Measurements from ENCODE around the gene PYGO2.

PYGO2 gene

GRCh38 chr1:154945160-154945961 lies 16.2 kb downstream of the PYGO2 start:
- DNase-seq (ENCODE audit: insufficient read length, low spot score) (no peak), FAIRE-seq (no peak)
- TF ChIP-seq, protein P1, sequence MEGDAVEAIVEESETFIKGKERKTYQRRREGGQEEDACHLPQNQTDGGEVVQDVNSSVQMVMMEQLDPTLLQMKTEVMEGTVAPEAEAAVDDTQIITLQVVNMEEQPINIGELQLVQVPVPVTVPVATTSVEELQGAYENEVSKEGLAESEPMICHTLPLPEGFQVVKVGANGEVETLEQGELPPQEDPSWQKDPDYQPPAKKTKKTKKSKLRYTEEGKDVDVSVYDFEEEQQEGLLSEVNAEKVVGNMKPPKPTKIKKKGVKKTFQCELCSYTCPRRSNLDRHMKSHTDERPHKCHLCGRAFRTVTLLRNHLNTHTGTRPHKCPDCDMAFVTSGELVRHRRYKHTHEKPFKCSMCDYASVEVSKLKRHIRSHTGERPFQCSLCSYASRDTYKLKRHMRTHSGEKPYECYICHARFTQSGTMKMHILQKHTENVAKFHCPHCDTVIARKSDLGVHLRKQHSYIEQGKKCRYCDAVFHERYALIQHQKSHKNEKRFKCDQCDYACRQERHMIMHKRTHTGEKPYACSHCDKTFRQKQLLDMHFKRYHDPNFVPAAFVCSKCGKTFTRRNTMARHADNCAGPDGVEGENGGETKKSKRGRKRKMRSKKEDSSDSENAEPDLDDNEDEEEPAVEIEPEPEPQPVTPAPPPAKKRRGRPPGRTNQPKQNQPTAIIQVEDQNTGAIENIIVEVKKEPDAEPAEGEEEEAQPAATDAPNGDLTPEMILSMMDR (IDR thresholded peaks at IDR 0.05; ENCODE audit: insufficient read depth, missing control alignments): no peak

- TF ChIP-seq, protein P1 (IDR thresholded peaks at IDR 0.05; ENCODE audit: insufficient read depth, missing control alignments): no peak
- DNase-seq (ENCODE audit: insufficient read length, low spot score) (no peak), FAIRE-seq (no peak)
Observed at GRCh38 chr1:154944401-154945159, 17.0 kb downstream of the PYGO2 start.

GRCh38 chr1:154943649-154944400 lies 17.8 kb downstream of the PYGO2 start:
- FAIRE-seq (no peak), DNase-seq (ENCODE audit: insufficient read length, low spot score) (peak; percentile 90)

GRCh38 chr1:154941333-154942013 lies 20.1 kb downstream of the PYGO2 start:
- TF ChIP-seq, protein P1 (IDR thresholded peaks at IDR 0.05; ENCODE audit: insufficient read depth, missing control alignments): no peak
- FAIRE-seq: no peak
- DNase-seq (ENCODE audit: insufficient read length, low spot score): no peak

More at GRCh38 chr1:154943649-154944400, 17.8 kb downstream of the PYGO2 start:
- TF ChIP-seq, protein P1 (IDR thresholded peaks at IDR 0.05; ENCODE audit: insufficient read depth, missing control alignments): peak; percentile 99

DNA sequence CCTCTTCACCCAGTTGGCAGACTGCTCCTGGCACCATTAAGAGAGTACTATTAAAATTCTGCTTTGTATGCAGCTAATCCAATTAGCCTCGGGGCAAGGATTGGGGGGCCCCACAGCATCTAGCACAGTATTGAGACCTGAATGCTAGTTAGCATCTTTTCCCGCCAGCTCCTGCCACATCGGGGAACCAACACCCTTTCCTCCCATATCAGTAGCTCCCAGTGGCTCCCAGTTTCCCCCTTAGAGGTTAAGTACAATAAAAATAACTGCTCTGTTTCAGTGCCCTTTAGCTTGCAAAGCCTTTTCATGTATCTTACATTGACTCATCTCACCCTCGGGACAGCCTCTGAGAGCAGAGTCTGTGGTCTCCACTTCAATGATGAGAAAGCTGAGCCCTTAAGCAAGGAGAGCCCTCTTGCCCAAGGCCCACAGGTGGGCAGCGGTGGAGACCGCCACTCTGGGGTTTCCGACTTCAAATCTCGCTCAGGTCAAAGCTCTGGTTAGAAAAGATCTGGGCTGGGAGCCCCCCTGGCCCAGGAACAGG lies 20.9 kb downstream of the PYGO2 start:
- FAIRE-seq: no peak
- DNase-seq (ENCODE audit: insufficient read length, low spot score): no peak
- TF ChIP-seq, protein P1 (IDR thresholded peaks at IDR 0.05; ENCODE audit: insufficient read depth, missing control alignments): no peak

DNA sequence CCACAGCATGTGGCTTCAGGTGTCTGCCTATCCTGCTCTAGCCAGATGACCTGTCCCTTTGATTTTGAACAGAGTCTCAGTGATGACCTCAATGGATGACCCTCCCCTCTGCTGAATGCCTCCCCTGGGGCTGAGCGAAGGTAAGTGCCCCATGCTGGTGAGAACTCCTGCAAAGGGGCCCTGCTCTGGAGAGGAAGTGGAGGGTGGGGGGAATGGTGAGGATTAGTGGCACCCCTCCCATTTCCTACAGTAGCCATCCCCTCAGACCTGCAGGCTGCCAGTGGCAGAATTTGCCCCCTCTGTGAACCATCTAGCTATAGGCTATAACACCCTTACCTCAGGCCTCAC lies 21.4 kb downstream of the PYGO2 start:
- FAIRE-seq (no peak), DNase-seq (ENCODE audit: insufficient read length, low spot score) (no peak)
- TF ChIP-seq, protein P1 (IDR thresholded peaks at IDR 0.05; ENCODE audit: insufficient read depth, missing control alignments): no peak
